ENCODE results near the gene DOCK6.

DNA sequence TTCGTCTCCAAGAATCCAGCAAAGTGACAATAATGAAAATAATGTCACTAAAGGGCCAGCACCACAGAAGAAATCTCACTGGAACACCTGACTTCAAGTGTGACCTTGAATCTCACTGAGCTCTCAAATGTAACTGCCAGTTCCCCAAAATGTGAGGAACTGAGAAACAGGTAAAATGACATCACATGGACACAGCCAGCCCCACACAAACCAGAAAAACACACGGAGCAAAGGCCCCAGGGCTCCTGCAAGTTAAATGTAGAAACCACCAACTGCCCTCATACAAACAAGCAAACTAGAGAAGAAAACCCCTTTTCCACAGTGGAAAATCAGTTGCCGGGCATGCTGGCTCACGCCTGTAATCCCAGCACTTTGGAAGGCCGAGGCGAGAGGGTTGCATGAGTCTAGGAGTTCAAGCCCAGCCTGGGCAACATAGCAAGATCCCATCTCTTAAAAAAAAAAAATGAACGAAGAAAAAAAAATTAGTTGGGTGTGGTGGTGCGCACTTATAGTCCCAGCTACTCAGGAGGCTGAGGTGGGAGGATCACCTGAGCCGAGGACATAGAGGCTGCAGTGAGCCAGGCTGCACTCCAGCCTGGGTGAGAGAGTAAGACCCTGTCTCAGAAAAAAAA is 56.3 kb downstream of the DOCK6 start:
- TF ChIP-seq TAF1 (IDR thresholded peaks at IDR 0.05; ENCODE audit: borderline replicate concordance, insufficient read depth, low read length) (no peak), FOXP2 (optimal IDR thresholded peaks at IDR 0.05; ENCODE audit: borderline replicate concordance, extremely low read depth, extremely low read length, insufficient read depth) (no peak), SIN3A (IDR thresholded peaks at IDR 0.05; ENCODE audit: borderline replicate concordance, insufficient read depth, low read length) (no peak), POLR2AphosphoS5 (IDR thresholded peaks at IDR 0.05; ENCODE audit: low read depth, low read length) (no peak)
- TF ChIP-seq, protein P1, sequence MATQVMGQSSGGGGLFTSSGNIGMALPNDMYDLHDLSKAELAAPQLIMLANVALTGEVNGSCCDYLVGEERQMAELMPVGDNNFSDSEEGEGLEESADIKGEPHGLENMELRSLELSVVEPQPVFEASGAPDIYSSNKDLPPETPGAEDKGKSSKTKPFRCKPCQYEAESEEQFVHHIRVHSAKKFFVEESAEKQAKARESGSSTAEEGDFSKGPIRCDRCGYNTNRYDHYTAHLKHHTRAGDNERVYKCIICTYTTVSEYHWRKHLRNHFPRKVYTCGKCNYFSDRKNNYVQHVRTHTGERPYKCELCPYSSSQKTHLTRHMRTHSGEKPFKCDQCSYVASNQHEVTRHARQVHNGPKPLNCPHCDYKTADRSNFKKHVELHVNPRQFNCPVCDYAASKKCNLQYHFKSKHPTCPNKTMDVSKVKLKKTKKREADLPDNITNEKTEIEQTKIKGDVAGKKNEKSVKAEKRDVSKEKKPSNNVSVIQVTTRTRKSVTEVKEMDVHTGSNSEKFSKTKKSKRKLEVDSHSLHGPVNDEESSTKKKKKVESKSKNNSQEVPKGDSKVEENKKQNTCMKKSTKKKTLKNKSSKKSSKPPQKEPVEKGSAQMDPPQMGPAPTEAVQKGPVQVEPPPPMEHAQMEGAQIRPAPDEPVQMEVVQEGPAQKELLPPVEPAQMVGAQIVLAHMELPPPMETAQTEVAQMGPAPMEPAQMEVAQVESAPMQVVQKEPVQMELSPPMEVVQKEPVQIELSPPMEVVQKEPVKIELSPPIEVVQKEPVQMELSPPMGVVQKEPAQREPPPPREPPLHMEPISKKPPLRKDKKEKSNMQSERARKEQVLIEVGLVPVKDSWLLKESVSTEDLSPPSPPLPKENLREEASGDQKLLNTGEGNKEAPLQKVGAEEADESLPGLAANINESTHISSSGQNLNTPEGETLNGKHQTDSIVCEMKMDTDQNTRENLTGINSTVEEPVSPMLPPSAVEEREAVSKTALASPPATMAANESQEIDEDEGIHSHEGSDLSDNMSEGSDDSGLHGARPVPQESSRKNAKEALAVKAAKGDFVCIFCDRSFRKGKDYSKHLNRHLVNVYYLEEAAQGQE (IDR thresholded peaks at IDR 0.05; ENCODE audit: insufficient read depth in 1 of 2, low read depth in 2 of 2, low read length in 2 of 2) = no peak
